Right ventricle myocardium inferior (tissue), 1 donor: Measurements from ENCODE around the gene ZFP57. TPM values are rescaled to one million over a fixed set of nuclear protein-coding genes. Genes with fewer than 3 reads are reported as not detected.
"Not testable (repeated sequence)": the region's sequence is repeated elsewhere in the genome, so short reads cannot be mapped to it uniquely, and the experiment has no call there.

ENCODE experiments used
- ATAC-seq: fragments of 200-7000 bp; cut with Tn5 transposase; one replicate; pipeline ENCODE4 v1.9.1; 2020; ENCODE audit warnings: mild to moderate bottlenecking, moderate library complexity
- DNase-seq: peaks from one replicate; pipeline ENCODE4 v3.0.0; 2021; ENCODE audit errors: missing footprints
- intact Hi-C: fragments of 100-400 bp; cut with DNase I; formaldehyde crosslinking; loops from one replicate; pipeline ENCODE4 v1.11.0; 2022
- total RNA-seq: library from RNA; stranded (reverse); fragmentation: NEBNext Ultra II Directional; extraction: Animal tissue kit (Norgen Biotek cat#: 25700); gene quantifications from one replicate; pipeline ENCODE4 v1.2.1, GENCODE V29; 2021
- donor health status: DM: no; HTN: yes; CAD: no; lungs with severe emphysema.

The ZFP57 gene
- total RNA-seq, 1 donor from 2014 or later = not detected

DNA sequence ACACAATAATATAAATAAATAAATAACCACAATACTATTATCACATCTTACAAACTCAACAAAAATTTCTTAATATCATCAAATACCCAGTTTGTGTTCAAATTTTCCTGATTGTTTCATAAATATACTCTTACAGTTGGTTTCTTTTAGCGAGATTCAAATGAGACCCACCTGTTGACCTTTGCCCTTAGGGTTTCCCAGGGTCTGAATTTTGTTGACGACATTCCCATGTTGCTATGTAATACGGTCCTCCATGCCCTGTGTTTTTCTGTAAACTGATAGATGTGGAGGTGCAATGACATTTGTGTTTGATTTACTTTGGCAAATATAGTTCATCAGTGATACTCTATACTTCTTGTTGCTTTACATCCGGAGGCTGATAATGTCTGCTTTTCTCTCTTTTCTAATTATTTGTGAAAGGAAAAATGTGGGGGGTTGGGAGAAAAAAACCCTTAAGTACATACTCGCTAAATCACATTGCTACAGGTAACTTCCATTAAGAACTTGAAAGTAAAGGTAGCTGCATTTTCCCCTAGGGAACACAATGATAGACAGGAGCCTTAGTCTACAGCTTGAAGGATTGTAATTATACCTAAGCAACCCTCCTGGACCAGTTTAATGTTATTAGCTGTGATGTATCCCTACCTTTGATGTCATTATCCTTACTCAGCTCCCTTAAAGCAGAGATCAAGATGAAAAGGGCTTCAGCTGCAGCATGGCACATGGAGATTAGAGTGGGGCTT, 17.5 kb downstream of the ZFP57 start:
- no peak for DNase-seq
- intact Hi-C loops = no loop called here
- ATAC-seq = no peak

DNA sequence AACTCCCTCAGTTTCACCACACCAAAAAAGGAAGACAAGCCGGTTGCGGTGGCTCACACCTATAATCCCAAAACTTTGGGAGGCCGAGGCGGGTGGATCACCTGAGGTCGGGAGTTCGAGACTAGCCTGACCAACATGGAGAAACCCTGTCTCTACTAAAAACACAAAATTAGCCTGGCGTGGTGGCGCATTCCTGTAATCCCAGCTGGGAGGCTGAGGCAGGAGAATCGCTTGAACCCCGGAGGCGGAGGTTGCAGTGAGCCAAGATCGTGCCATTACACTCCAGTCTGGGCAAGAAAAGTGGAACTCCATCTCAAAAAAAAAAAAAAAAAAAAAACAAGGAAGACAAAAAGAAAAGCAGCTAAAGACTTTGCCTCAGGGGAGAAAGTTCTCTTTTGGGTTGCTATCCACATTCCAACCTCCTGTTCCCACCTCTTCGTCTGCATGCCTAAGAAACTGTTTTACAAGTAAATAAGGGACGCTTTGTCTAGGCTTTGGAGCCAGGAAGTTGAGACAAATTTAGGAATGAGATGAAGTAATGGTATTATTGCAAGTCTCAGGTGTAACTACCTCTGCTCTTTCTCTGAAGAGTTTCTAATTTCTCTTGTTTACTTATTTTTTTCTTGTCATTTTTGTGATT, 19.3 kb downstream of the ZFP57 start:
- ATAC-seq, DNase-seq, intact Hi-C loops: not testable (repeated sequence)

DNA sequence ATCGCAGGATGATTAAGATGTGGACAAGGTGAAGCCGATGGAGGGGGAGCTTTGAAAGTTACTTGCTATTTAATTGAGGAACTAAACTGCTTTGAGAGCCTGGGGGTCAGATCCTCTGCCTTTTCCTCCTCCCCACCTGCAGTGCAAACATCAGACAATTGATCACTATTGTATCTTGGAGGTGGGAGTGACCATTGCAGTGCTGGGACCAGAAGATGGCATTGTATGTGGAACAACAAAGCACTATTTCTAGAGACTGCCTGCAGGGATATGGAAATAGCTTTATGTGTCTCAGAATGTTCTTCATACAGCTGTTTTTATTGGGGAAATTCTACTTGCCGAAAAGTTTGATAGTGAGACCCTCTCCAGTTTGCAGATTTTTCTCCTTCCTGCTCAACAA, 19.9 kb downstream of the ZFP57 start:
- intact Hi-C loops = no loop called here
- ATAC-seq (no peak), DNase-seq (no peak)

DNA sequence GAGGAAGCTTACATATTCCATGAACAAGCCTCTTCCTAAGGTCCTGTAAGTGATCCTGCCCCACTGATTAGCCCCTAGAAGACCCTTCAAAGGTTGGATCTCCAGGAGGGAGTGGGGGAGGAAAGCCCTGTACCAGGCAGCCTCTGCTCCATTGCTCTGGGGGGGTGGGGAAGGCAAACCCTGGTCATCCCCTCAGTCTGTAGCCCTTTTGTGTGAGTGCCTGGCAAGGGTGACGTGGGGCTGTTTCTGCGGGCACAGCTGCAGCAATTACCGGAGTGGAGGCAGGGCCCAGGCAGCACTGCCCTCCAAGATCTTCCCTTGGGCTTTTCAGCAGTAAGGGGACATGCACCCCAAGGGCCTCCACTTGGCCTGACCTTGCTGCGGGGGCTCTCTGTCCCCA, 24.2 kb downstream of the ZFP57 start, which contains the start of gene MOG:
Gene MOG (plus strand): TSS at position 295 of the 400 bp plus-strand sequence. CDS start 118 bp downstream, outside the sequence.
- no peak for DNase-seq
- peak; percentile 28 for ATAC-seq
- intact Hi-C loops = no loop called here

DNA sequence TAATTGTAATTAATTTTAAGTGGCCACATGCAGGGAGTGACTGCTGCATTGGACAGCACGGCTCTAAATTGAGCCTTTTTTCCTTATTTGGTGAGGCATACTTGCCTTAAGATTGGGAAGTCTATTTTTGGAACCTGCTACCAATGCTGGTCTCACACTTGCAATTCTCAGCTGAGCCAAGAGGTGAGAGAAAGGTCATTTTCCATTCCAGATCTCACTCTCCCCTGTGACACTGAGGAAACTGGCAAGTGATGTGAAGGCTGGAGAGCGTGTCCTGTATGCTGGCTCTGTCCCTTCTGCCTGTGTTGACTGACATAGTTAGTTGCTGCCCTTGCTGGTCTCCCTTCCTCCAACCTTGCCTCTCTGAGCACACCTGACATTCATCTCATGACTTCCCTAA, 24.8 kb downstream of the ZFP57 start:
- intact Hi-C loops = no loop called here
- peak; percentile 92 for ATAC-seq
- DNase-seq = no peak

DNA sequence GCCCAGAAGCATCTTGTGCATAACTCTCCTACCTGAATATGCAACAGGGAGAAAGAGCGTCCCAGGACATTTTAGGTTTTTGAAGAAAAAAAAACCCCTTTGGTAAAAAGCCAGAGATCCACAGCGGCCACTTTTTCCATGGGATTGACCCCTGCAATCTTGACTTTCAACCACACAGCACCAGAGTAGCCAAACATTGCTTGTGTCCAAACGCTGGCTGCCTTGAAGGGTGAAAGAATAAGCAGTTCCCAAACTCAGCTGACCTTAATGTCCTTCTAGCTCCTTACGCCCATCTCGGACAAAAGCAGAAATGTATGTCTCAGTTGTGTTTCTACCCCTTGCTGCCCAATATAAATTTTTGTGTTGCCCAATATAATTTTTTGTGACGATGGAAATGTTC, 25.3 kb downstream of the ZFP57 start:
- peak; percentile 30 for ATAC-seq
- intact Hi-C loops = no loop called here
- no peak for DNase-seq

DNA sequence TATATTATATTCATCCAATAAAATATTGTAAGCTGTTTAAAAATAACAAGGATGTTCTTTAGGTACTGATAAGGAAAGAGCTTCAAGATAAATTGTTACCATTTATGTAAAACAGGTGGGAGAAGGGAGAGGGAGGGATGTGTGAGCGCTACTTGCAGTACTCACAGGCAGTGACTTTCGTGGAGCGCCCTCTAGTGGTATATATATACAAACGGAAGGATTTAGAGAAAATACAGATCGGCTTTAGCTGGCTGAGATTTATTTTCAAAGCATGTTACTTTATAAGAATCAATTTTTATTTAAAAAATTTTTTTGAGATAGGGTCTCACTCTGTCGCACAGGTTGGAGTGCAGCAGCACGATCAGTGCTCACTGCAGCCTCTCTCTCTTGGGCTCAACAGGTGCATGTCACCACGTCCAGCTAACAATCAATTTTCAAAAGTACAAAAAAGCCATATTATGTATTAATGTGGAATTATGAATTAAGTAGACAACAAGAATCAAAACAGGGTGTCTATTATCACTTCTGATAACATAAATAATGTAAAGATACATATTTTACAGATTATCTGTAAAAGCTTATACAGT, 27.4 kb downstream of the ZFP57 start:
- intact Hi-C loops = no loop called here
- DNase-seq (no peak), ATAC-seq (no peak)

DNA sequence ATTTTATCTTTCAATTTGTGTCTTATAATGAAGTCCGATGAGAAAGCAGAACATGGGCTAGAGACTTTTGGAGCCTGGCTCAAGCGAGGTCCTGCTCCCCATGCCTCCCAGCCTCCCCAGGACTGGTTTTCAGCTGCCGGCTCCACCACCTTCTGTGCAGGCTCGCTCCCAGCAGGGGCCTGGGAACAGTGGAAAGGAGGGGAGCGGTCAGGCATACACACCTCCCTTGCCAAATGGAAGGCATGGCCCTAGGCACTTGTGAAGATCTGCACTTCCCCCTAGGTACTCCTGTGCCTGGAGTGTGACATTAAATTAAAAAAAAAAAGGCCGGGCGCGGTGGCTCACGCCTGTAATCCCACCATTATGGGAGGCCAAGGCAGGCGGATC, 28.8 kb downstream of the ZFP57 start:
- intact Hi-C loops = no loop called here
- no peak for DNase-seq

DNA sequence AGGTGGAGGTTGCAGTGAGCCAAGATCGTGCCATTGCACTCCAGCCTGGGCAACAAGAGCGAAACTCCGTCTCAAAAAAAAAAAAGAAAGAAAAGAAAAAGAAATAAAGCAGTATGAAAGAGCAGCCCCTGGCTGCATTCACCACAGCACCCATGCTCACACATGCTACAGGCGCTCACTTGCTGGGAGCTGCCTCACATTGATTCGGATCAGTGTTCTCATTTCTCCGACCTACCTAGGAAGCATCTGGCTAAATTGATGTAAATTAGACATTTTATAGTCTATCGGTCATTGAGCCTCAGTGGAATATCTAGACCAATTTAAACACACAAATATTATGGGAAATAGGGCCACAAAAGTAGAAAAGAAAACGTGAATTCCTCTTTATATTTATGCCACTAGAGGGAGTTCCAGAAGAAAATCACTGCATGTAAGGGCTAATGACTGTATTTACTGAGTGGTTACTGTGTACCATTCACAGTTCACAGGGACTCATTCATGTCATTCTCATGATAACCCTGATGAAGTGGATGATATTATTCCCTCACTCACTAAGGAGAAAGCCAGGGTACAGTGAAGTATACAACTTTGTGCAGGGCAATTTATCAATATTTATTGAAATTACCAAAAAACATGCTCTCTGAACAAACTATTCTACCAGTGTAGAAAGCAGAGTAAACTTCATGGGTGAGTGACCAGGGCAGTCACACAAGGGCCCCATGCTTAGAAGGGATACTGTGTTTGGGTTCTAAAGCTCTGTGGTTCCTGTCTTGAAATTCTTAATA, 29.3 kb downstream of the ZFP57 start:
- intact Hi-C loops = loop anchor here (2.0 kb wide), 1 partner anchor 33 kb away; no protein-coding TSS in a partner anchor
- DNase-seq (no peak), ATAC-seq (no peak)

More for the DNA sequence above, 28.8 kb downstream of the ZFP57 start:
- no peak for ATAC-seq

DNA sequence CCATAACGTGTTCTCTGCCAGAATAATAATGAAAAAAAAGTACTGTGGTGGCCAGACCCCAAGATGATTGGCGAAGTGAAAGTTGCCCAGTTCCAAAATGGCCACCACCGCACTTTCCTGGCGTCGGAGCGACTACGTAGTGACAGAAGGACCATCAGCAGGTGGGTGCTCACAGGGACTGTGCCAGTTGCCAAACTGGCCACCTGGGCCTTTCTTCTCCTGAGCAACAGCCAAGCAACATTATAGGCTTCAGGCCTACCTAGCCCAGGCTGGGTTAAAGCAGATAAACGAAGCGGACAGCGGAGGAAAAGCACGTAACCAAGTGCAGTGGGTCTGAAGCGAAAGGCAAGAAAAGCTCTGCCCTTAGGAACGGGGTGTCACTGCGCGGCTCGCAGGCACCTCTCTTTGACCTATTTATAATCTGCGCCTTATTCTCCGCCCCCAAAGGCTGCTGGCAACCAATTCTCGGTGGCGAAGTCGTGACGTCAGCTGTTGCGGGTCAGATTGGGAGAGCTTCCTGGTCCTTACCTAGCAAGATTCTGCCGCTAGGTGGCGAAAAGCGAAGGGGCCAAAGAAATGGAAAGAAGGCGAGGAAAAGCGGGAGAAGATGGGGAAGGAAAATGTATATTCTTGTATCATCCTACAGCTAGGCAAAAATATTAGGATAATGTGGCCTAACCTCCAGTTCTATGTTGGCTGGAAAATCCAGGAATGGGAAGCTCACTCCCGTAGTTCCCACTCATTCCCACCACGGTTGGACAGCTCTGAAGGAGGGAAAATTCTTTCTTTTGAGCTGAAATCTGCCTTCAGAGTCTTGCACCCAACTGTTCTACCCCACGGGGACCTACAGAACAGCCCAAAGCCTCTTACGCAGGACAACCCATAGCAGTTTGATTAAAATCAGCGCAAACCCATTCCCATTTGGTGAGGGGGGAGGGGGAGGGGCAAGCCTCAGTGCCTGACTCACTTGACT, 31.0 kb downstream of the ZFP57 start:
- peak; percentile 98 for ATAC-seq
- peak; percentile 98 for DNase-seq
- intact Hi-C loops = loop anchor here (2.0 kb wide), 1 partner anchor 35 kb away; no protein-coding TSS in a partner anchor

DNA sequence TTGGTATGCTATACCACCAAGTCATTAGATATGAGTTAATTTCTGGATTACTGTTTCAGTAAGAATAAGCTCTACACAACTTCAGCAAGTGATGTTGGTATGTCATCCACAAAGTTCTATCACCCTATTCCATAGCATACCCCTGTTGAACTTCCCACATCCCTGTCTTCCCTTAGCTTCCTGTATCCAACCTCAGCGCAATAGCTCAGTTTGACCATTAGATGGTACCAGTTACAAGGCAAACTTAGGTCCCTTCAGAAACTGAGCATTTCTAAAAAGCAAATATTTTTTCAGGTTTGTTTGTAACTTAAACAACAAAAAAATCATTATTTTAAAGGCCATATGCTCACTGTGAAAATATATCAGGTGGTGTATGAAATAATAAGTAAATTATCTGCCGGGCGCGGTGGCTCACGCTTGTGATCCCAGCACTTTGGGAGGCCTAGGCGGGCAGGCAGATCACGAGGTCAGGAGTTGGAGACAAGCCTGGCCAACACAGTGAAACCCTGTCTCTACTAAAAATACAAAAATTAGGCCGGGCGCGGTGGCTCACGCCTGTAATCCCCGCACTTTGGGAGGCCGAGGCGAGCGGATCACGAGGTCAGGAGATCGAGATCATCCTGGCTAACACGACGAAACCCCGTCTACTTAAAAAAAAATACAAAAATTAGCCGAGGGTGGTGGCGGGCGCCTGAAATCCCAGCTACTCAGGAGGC, 32.9 kb downstream of the ZFP57 start:
- DNase-seq (no peak), ATAC-seq (no peak)
- intact Hi-C loops = no loop called here

DNA sequence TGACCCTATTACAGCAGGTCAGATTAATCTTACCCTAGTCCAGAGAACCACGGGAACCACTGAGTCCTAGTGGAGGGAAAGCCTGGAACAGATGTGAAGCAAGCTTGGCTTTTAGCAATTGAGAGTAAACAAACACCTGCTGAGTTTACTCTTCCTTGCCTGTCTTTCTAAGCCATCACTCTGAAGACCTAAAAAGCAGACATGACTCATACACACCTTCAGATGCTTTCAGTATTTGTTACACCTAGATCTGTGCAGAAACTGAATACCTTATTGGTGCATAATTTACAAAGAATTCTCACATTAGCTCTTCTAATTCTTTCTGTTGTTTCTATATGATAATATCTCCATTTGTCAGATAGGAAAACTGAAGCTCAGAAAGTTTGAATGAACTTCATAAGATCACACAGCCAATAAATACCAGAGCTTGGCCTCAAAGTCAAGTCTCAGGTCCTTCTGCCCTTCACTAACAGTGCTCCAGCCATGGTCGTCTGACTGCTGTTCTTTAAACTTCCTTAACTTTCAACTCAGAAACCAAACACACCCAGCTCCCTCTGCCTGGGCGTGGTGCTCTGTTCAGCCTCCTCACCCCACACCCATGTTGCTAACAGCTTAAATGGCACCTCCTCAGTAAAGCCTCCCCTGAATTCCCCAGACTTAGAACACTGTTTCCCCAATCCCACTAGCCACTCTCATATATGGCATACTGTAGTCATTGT, 39.4 kb downstream of the ZFP57 start:
- no peak for DNase-seq
- intact Hi-C loops = no loop called here
- no peak for ATAC-seq

DNA sequence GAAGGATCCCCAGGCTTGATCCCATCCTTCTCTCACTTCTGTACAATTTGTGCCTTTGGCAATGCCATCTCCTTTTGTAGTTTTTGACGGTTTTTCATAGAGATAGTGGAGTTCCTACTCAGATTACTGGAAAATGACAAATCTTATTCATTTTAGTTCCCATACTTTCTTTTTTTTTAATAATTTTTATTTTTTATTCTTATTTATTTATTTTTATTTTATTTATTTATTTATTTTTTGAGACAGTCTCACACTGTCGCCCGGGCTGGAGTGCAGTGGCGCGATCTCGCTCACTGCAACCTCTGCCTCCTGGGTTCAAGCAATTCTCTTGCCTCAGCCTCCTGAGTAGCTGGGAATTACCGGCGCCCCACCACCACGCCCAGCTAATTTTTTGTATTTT, 43.7 kb downstream of the ZFP57 start:
- no peak for ATAC-seq
- no peak for DNase-seq
- intact Hi-C loops = no loop called here

DNA sequence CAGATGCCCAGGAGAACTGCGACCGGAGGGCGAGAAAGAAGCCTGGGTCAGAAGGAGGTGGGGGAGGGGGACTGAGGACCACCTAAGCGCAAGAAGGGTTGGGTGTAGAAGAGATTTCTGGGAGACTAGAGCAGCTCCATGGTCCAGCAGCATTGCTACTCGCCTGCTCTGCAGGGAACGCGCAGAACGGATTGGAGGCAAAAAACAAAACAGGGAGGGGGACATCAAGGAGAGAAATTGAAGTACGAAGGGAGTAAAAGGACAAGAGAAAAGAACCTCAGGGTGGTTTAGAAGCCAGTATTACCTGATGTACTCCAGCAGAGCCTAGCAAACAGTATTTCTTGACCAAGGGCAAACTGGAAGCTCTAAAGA, 47.4 kb downstream of the ZFP57 start:
- DNase-seq (no peak), ATAC-seq (peak; percentile 2)
- intact Hi-C loops = no loop called here

DNA sequence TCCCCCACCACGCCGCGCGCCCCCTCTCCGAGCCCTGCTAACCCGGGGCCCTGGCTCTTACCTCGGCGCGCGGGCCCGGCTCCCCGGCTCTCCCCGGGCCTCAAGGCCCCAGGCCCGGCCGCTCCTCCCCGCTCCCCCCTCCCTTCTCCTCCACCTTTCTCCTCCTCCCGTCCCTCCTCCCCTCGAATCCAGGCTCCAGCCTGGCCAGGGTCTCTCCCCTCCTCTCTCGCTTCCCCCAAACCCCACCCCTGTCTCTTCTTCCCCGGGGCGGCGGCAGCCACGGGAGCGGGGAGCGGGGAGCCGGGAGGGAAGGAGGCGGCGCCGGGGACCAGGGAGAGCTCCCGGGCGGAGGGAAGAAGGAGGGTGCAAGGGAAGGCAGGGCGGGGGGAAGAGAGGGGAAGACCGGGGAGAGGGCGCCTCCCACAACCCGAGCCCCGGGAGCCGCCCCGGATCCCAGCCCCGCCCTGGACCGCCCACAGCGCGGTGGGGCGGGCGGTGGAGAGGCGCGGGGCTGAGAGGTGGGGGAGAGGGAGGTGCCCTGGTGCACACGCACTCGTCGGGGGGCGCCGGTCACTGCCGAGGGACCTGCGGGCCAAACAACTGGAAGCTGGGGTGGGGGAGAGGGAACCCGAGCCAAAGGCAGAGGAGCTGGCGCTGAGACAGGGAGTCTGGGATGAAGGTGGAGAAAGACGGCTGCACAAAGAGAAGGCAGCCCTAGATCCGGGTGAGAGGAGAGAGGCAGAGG, 48.0 kb downstream of the ZFP57 start, which contains the start of gene GABBR1:
Gene GABBR1 (minus strand): TSS at position 395 of the 745 bp plus-strand sequence. CDS start 798 bp downstream, outside the sequence.
- ATAC-seq = peak; percentile 96
- intact Hi-C loops = no loop called here
- peak; percentile 92 for DNase-seq
